GM21619 (cell line): ENCODE data around the gene PASK.

Source experiments
- ATAC-seq: cut with Tn5 transposase; IDR thresholded peaks from one replicate; pipeline ENCODE4 v1.9.1; 2021; ENCODE audit not compliant: unreplicated experiment

Gene PASK

GRCh38 chr2:241182126-241182525 is 32.9 kb upstream of the PASK start:
- no peak for ATAC-seq

- ATAC-seq = no peak
These were observed 31.2 kb upstream of the PASK start for GRCh38 chr2:241180495-241180894.

GRCh38 chr2:241179899-241180298 is 30.6 kb upstream of the PASK start:
- ATAC-seq = no peak

GRCh38 chr2:241178961-241179360 is 29.7 kb upstream of the PASK start:
- no peak for ATAC-seq

GRCh38 chr2:241177526-241178334 is 28.5 kb upstream of the PASK start:
- no peak for ATAC-seq

GRCh38 chr2:241173557-241173956 is 24.3 kb upstream of the PASK start:
- no peak for ATAC-seq

GRCh38 chr2:241168366-241168765 is 19.1 kb upstream of the PASK start:
- no peak for ATAC-seq

- no peak for ATAC-seq
These were observed 14.4 kb upstream of the PASK start for GRCh38 chr2:241163601-241164118.

- no peak for ATAC-seq
These were observed 12.5 kb upstream of the PASK start for GRCh38 chr2:241161646-241162281.

GRCh38 chr2:241160318-241160717 is 11.0 kb upstream of the PASK start:
- no peak for ATAC-seq

GRCh38 chr2:241159116-241159515 is 9.8 kb upstream of the PASK start:
- no peak for ATAC-seq

- no peak for ATAC-seq
These were observed 9.3 kb upstream of the PASK start for GRCh38 chr2:241158546-241158900.

- ATAC-seq = no peak
These were observed 8.7 kb upstream of the PASK start for GRCh38 chr2:241157841-241158545.

GRCh38 chr2:241156971-241157441 is 7.7 kb upstream of the PASK start:
- no peak for ATAC-seq

GRCh38 chr2:241155936-241156335 is 6.7 kb upstream of the PASK start:
- ATAC-seq = no peak

- ATAC-seq = no peak
These were observed 5.6 kb upstream of the PASK start for GRCh38 chr2:241154915-241155314.

- ATAC-seq = no peak
These were observed 4.3 kb upstream of the PASK start for GRCh38 chr2:241153616-241154015.

GRCh38 chr2:241151934-241152660 is 2.8 kb upstream of the PASK start:
- ATAC-seq = no peak

- peak; percentile 16 for ATAC-seq
These were observed 1.6 kb upstream of the PASK start for GRCh38 chr2:241150660-241151530.
